ENCODE results near the gene PHTF2. TPM values are rescaled to one million over a fixed set of nuclear protein-coding genes. Genes with fewer than 3 reads are reported as not detected.
"Not testable (repeated sequence)": the region's sequence is repeated elsewhere in the genome, so short reads cannot be mapped to it uniquely, and the experiment has no call there.

Gene PHTF2
- polyA plus RNA-seq, 3 donors: 10.1 to 34.3 (median 10.3) TPM

- H3K27me3 ChIP-seq (ENCODE audit: control insufficient read depth in 2 of 2, insufficient read depth in 2 of 2, low read length in 2 of 2); H3K27me3 Mint-ChIP-seq (ENCODE audit: low read depth in 3 of 3); DNase-seq; H3K4me1 ChIP-seq (ENCODE audit: control insufficient read depth in 1 of 2, insufficient read depth in 2 of 2, low read length in 2 of 2); H3K4me2 ChIP-seq (replicated peaks; ENCODE audit: extremely low read depth, low read length, poor library complexity, severe bottlenecking); H3K36me3 ChIP-seq (replicated peaks in 1 of 2; ENCODE audit: control insufficient read depth in 1 of 2, insufficient read depth in 2 of 2, low read length in 2 of 2); H3K9me3 Mint-ChIP-seq; H3K4me1 Mint-ChIP-seq; H3K9ac ChIP-seq (ENCODE audit: insufficient read depth, low read length, poor library complexity, severe bottlenecking); H3K27ac ChIP-seq (ENCODE audit: low read depth in 1 of 2, low read length in 2 of 2); H4K20me1 ChIP-seq (ENCODE audit: insufficient read depth, low read length); H3K4me3 ChIP-seq (replicated peaks in 1 of 3; ENCODE audit: low read depth in 2 of 3, low read length in 3 of 3); H2AFZ ChIP-seq (ENCODE audit: insufficient read depth, low read depth, low read length, poor library complexity, severe bottlenecking); intact Hi-C loops (cut with micrococcal nuclease); H3K9me3 ChIP-seq (replicated peaks in 1 of 2; ENCODE audit: control insufficient read depth in 1 of 2, insufficient read depth in 1 of 2, low read length in 2 of 2); H3K4me3 Mint-ChIP-seq: not testable (repeated sequence)
- peaks cover 14 to 24% of the 10 kb centered on the region in 2 donors for H3K36me3 Mint-ChIP-seq
- WGBS (ENCODE audit: insufficient coverage): 100% methylated on average over 3 of the region's 7 CpGs
- peak overlapping the region in 3 of 7 donors; percentile 19 to 57 (median 41) for H3K27ac Mint-ChIP-seq
- peaks cover 22% of the 10 kb centered on the region for H3K79me2 ChIP-seq (ENCODE audit: insufficient read depth, low read length)
Measured at GRCh38 chr7:77873416-77874327, 75.1 kb downstream of the PHTF2 start.

GRCh38 chr7:77877791-77878190 lies 79.2 kb downstream of the PHTF2 start:
- Histone ChIP-seq H3K36me3 (replicated peaks in 1 of 2; ENCODE audit: control insufficient read depth in 1 of 2, insufficient read depth in 2 of 2, low read length in 2 of 2) (peaks cover 0 to 4% of the 10 kb centered on the region in 2 donors), H2AFZ (ENCODE audit: insufficient read depth, low read depth, low read length, poor library complexity, severe bottlenecking) (no peak overlapping the region), H3K9ac (ENCODE audit: insufficient read depth, low read length, poor library complexity, severe bottlenecking) (no peak overlapping the region), H3K79me2 (ENCODE audit: insufficient read depth, low read length) (peaks cover 14% of the 10 kb centered on the region), H3K27ac (ENCODE audit: low read depth in 1 of 2, low read length in 2 of 2) (no peak overlapping the region), H3K9me3 (replicated peaks in 1 of 2; ENCODE audit: control insufficient read depth in 1 of 2, insufficient read depth in 1 of 2, low read length in 2 of 2) (no peaks in the 10 kb centered on the region), H3K4me2 (replicated peaks; ENCODE audit: extremely low read depth, low read length, poor library complexity, severe bottlenecking) (no peak overlapping the region), H3K4me3 (replicated peaks in 1 of 3; ENCODE audit: low read depth in 2 of 3, low read length in 3 of 3) (no peak overlapping the region), H4K20me1 (ENCODE audit: insufficient read depth, low read length) (peaks cover 8% of the 10 kb centered on the region), H3K4me1 (ENCODE audit: control insufficient read depth in 1 of 2, insufficient read depth in 2 of 2, low read length in 2 of 2) (no peaks in the 10 kb centered on the region), H3K27me3 (ENCODE audit: control insufficient read depth in 2 of 2, insufficient read depth in 2 of 2, low read length in 2 of 2) (no peaks in the 10 kb centered on the region)
- Mint-ChIP-seq H3K4me3 (no peak overlapping the region), H3K27ac (peak overlapping the region in 1 of 7 donors; percentile 8), H3K4me1 (no peaks in the 10 kb centered on the region), H3K27me3 (ENCODE audit: low read depth in 3 of 3) (no peaks in the 10 kb centered on the region), H3K36me3 (peaks cover 15 to 16% of the 10 kb centered on the region in 2 donors), H3K9me3 (peaks cover 0 to 3% (median 0%) of the 10 kb centered on the region in 7 donors)
- 93% methylated on average over 2 of the region's 3 CpGs for WGBS (ENCODE audit: insufficient coverage)
- intact Hi-C loops (cut with micrococcal nuclease): no loop called here
- DNase-seq: no peak
- no peak for TF ChIP-seq CTCF (IDR thresholded peaks at IDR 0.05)

Data from CD14-positive monocyte (primary cell).